Natural killer cell (primary cell): ENCODE measurements around the gene FANK1. TPM values are rescaled to one million over a fixed set of nuclear protein-coding genes. Genes with fewer than 3 reads are reported as not detected.

Source experiments
- ATAC-seq, 3 donors: fragments of 150-1000 bp in 2 of 3; fragments of 200-7000 bp in 1 of 3; cut with Tn5 transposase; 1 replicate in 1 of 3; 2 replicates in 2 of 3; pipeline ENCODE4 v1.10.0; 2021; ENCODE audit warnings: mild to moderate bottlenecking in 2 of 3, moderate library complexity in 2 of 3
- DNase-seq, 2 donors: peaks; one replicate each; pipeline versions ENCODE4 v3.0.0 to v3.0.0-alpha.2; 2013 to 2021; ENCODE audit warnings: mixed read lengths in 1 of 2
- H3K27ac ChIP-seq: one replicate; pipeline ENCODE4 v1.5.1; 2013; ENCODE audit warnings: mild to moderate bottlenecking, low read length
- H3K27me3 ChIP-seq: one replicate; pipeline ENCODE4 v1.6.1; 2013; ENCODE audit warnings: low read length; ENCODE audit not compliant: control insufficient read depth, insufficient read depth
- H3K36me3 ChIP-seq: one replicate; pipeline ENCODE4 v1.6.1; 2013; ENCODE audit warnings: low read length; ENCODE audit not compliant: control insufficient read depth, insufficient read depth
- H3K4me1 ChIP-seq: one replicate; pipeline ENCODE4 v1.6.1; 2013; ENCODE audit warnings: low read length; ENCODE audit not compliant: control insufficient read depth, insufficient read depth
- H3K4me3 ChIP-seq: one replicate; pipeline ENCODE4 v1.5.1; 2013; ENCODE audit warnings: low read length
- H3K9me3 ChIP-seq: one replicate; pipeline ENCODE4 v1.6.1; 2013; ENCODE audit warnings: low read length; ENCODE audit not compliant: control insufficient read depth, insufficient read depth
- H3K27ac Mint-ChIP-seq, 2 donors: one replicate each; pipeline ENCODE4 v1.8.0; 2022; ENCODE audit warnings: mild to moderate bottlenecking in 2 of 2, mixed read lengths in 2 of 2, moderate library complexity in 1 of 2
- H3K27me3 Mint-ChIP-seq, 2 donors: one replicate each; pipeline ENCODE4 v1.8.0; 2022; ENCODE audit warnings: low read depth in 2 of 2, mixed read lengths in 2 of 2
- H3K36me3 Mint-ChIP-seq: one replicate; pipeline ENCODE4 v1.8.0; 2022; ENCODE audit warnings: mixed read lengths
- H3K4me1 Mint-ChIP-seq, 2 donors: one replicate each; pipeline ENCODE4 v1.8.0; 2022; ENCODE audit warnings: mixed read lengths in 2 of 2
- H3K4me3 Mint-ChIP-seq: one replicate; pipeline ENCODE4 v1.8.0; 2022; ENCODE audit warnings: mild to moderate bottlenecking, moderate library complexity, mixed read lengths
- H3K9me3 Mint-ChIP-seq, 2 donors: one replicate each; pipeline ENCODE4 v1.8.0; 2022; ENCODE audit warnings: mixed read lengths in 2 of 2
- WGBS: methylation state at CpG from one replicate; pipeline ENCODE4 v1.1.7; 2013; ENCODE audit warnings: missing lambda C conversion rate; ENCODE audit not compliant: insufficient coverage; 5-methylcytosine and 5-hydroxymethylcytosine counted together
- intact Hi-C: fragments of 100-400 bp; cut with micrococcal nuclease; formaldehyde crosslinking; loops from one replicate; pipeline ENCODE4 v1.14.2; 2022
- total RNA-seq, 4 donors: library from RNA; stranded (reverse); fragments of 120-200 nt in 1 of 4; gene quantifications; one replicate each; pipeline versions ENCODE4 v1.2.3 to v1.2.4, GENCODE V29; 2013 to 2022
- TF ChIP-seq, protein P1 (sequence below): fragments of 200-600 bp; IDR thresholded peaks from one replicate; pipeline ENCODE4 v1.8.0; 2022; ENCODE audit warnings: antibody characterized with exemption

The FANK1 gene
- total RNA-seq, 3 donors from 2014 or later (not counting 1 experiment from before 2014, with no cell fraction given) = not detected

DNA sequence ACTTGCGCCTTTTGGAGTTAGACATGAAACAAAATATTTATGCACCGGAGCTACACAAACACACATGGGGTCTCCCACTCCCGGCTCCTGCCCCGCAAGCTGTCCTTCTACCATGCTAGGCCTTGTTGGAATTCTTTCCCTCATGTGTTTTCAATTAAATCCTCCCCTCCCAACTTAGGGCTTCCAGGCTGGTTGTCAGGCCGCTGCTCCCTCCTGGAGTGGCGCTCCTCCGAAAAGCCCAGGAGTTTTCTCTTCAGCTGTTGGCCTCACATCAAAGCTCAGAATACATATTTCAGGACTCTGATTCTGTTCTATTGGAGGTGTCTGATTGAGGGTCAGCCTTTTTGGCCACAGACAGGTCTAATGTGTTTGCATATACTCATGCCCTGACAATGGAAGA is 113.3 kb downstream of the FANK1 start:
- WGBS = 96% methylated on average over 7 of the region's 7 CpGs
- H3K4me3 ChIP-seq = no peak overlapping the region
- no peak overlapping the region for H3K27ac ChIP-seq
- ATAC-seq = no peak
- Mint-ChIP-seq H3K9me3 (no peaks in the 10 kb centered on the region), H3K27me3 (no peaks in the 10 kb centered on the region), H3K36me3 (no peaks in the 10 kb centered on the region), H3K4me3 (no peak overlapping the region), H3K27ac (peak overlapping the region in 1 of 2 donors; percentile 99), H3K4me1 (peaks cover 40 to 64% of the 10 kb centered on the region in 2 donors)
- no peaks in the 10 kb centered on the region for H3K27me3 ChIP-seq
- H3K36me3 ChIP-seq = no peaks in the 10 kb centered on the region
- peaks cover 20% of the 10 kb centered on the region for H3K4me1 ChIP-seq
- H3K9me3 ChIP-seq = no peaks in the 10 kb centered on the region
- TF ChIP-seq, protein P1, sequence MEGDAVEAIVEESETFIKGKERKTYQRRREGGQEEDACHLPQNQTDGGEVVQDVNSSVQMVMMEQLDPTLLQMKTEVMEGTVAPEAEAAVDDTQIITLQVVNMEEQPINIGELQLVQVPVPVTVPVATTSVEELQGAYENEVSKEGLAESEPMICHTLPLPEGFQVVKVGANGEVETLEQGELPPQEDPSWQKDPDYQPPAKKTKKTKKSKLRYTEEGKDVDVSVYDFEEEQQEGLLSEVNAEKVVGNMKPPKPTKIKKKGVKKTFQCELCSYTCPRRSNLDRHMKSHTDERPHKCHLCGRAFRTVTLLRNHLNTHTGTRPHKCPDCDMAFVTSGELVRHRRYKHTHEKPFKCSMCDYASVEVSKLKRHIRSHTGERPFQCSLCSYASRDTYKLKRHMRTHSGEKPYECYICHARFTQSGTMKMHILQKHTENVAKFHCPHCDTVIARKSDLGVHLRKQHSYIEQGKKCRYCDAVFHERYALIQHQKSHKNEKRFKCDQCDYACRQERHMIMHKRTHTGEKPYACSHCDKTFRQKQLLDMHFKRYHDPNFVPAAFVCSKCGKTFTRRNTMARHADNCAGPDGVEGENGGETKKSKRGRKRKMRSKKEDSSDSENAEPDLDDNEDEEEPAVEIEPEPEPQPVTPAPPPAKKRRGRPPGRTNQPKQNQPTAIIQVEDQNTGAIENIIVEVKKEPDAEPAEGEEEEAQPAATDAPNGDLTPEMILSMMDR = no peak
- intact Hi-C loops = no loop called here
- no peak for DNase-seq

DNA sequence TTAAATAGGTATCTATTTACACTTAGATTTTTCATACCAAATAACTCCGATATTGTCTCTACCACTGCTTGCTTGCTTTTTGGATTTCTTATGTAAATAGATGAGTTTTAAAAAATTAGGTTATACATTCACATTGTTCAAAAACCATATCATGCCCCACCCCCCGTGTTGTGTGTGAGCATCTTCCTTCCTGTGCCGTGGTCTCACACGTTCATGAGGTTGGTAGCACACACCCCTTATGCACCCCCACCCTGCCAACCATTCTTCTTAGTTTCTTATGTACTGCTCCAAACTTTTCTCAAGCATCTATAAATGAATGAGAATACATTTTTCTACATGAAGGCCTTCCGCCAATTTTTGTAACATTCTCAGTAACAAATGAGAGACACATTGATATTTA is 115.6 kb downstream of the FANK1 start:
- TF ChIP-seq, protein P1 = no peak
- H3K27ac Mint-ChIP-seq = peak overlapping the region; percentile 86 to 99
- H3K4me1 Mint-ChIP-seq = peaks cover 32 to 64% of the 10 kb centered on the region in 2 donors
- Histone ChIP-seq H3K9me3 (no peaks in the 10 kb centered on the region), H3K27ac (peak overlapping the region; percentile 76), H3K36me3 (no peaks in the 10 kb centered on the region), H3K4me1 (peaks cover 20% of the 10 kb centered on the region), H3K27me3 (no peaks in the 10 kb centered on the region), H3K4me3 (no peak overlapping the region)
- peak overlapping the region; percentile 89 for H3K4me3 Mint-ChIP-seq
- ATAC-seq = peak; percentile 93 to 99 (median 97)
- 7% methylated on average over 3 of the region's 5 CpGs for WGBS
- no peaks in the 10 kb centered on the region for H3K27me3 Mint-ChIP-seq
- H3K36me3 Mint-ChIP-seq = no peaks in the 10 kb centered on the region
- H3K9me3 Mint-ChIP-seq = no peaks in the 10 kb centered on the region
- peak; percentile 45 to 62 for DNase-seq
- intact Hi-C loops = loop anchor here (1.0 kb wide), 1 partner anchor 29 kb away; no protein-coding TSS in a partner anchor

DNA sequence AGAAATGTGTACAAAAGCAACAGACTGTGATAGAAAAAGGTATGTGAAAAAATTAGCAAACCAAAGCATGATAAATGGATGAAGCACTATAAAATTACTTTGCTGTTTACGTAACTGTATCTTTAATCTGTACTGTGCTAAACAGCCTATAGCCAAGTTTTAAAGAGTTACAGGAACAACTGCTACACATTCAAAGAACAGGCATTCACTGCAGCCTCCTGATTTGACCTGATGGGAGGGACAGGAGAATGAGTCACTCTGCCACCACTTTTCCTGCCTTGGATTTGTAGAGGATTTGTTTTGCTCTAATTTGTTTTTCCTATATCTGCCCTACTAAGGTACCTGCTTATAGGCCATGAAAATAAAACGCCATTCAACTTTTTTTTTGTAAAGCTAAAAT is 116.1 kb downstream of the FANK1 start:
- peaks cover 20% of the 10 kb centered on the region for H3K4me1 ChIP-seq
- no peaks in the 10 kb centered on the region for H3K36me3 ChIP-seq
- H3K4me3 Mint-ChIP-seq = peak overlapping the region; percentile 89
- H3K27me3 Mint-ChIP-seq = no peaks in the 10 kb centered on the region
- intact Hi-C loops = loop anchor here (1.0 kb wide), 1 partner anchor 29 kb away; no protein-coding TSS in a partner anchor
- H3K36me3 Mint-ChIP-seq = no peaks in the 10 kb centered on the region
- H3K27ac Mint-ChIP-seq = peak overlapping the region; percentile 86 to 99
- H3K9me3 ChIP-seq = no peaks in the 10 kb centered on the region
- TF ChIP-seq, protein P1 = no peak
- WGBS = 91% methylated on average over 1 of the region's 2 CpGs
- H3K4me3 ChIP-seq = no peak overlapping the region
- ATAC-seq (peak in 1 of 3 donors; percentile 14), DNase-seq (no peak)
- H3K27ac ChIP-seq = peak overlapping the region; percentile 76
- no peaks in the 10 kb centered on the region for H3K27me3 ChIP-seq
- peaks cover 32 to 66% of the 10 kb centered on the region in 2 donors for H3K4me1 Mint-ChIP-seq
- no peaks in the 10 kb centered on the region for H3K9me3 Mint-ChIP-seq
